NCI-H2107 treated with DMSO at 0.1 percent for 48 hours (cell line): ENCODE results near the gene PC.
"Not testable (repeated sequence)": the region's sequence is repeated elsewhere in the genome, so short reads cannot be mapped to it uniquely, and the experiment has no call there.

ENCODE experiments used
- DNase-seq: peaks from one replicate; lab custom pipeline; 2025; ENCODE audit not compliant: unreplicated experiment; lab: John Stamatoyannopoulos, UW

The PC gene, protein sequence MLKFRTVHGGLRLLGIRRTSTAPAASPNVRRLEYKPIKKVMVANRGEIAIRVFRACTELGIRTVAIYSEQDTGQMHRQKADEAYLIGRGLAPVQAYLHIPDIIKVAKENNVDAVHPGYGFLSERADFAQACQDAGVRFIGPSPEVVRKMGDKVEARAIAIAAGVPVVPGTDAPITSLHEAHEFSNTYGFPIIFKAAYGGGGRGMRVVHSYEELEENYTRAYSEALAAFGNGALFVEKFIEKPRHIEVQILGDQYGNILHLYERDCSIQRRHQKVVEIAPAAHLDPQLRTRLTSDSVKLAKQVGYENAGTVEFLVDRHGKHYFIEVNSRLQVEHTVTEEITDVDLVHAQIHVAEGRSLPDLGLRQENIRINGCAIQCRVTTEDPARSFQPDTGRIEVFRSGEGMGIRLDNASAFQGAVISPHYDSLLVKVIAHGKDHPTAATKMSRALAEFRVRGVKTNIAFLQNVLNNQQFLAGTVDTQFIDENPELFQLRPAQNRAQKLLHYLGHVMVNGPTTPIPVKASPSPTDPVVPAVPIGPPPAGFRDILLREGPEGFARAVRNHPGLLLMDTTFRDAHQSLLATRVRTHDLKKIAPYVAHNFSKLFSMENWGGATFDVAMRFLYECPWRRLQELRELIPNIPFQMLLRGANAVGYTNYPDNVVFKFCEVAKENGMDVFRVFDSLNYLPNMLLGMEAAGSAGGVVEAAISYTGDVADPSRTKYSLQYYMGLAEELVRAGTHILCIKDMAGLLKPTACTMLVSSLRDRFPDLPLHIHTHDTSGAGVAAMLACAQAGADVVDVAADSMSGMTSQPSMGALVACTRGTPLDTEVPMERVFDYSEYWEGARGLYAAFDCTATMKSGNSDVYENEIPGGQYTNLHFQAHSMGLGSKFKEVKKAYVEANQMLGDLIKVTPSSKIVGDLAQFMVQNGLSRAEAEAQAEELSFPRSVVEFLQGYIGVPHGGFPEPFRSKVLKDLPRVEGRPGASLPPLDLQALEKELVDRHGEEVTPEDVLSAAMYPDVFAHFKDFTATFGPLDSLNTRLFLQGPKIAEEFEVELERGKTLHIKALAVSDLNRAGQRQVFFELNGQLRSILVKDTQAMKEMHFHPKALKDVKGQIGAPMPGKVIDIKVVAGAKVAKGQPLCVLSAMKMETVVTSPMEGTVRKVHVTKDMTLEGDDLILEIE

DNA sequence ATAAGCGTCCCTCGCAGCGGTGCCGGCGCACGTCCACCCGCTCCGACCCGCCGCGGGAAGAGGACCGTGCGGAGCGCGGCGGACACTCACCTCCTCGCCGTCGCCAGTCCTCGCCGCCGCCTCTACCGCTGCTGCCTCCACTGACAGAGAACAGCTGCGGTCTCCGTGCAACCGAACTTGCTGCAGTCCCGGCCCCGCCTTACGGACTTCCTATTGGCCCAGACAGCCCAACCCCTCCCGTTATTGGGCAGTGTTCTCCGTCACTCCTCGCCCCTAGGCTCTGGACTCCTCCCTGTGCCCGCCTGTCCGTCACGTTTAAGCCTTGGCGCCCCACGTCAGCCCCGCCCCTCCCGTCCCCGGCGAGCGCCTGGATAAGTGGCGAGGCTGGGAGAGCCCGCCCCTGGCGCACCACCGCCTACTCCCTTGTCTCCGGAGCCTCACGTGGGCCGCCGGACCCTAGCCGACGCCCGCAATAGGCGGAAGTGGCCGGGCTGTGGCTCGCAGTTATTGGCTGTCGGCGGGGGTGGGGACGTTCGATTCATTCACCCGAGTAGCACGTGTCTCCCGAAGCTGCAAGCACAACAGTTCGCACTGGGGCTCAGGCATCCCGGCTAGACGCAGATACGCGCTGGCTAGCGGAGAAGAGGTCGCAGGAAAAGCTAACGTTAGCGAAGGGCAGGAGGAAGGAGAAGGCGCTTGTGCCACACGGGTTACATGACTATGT is at the start of gene PC:
Gene PC (minus strand): TSS at position 152 of the 724 bp plus-strand sequence. CDS start 86,224 bp downstream, outside the sequence.
- DNase-seq: peak; percentile 97

- DNase-seq: no peak
Measured at GRCh38 chr11:67007126-67007525, 48.9 kb upstream of the PC start.

GRCh38 chr11:67006029-67006884 is 48.1 kb upstream of the PC start:
- DNase-seq: no peak

GRCh38 chr11:67005200-67005599 is 47.0 kb upstream of the PC start:
- DNase-seq: not testable (repeated sequence)

GRCh38 chr11:67002921-67003411 is 44.8 kb upstream of the PC start:
- DNase-seq: no peak

- DNase-seq: peak; percentile 75
Measured at GRCh38 chr11:67002297-67002913, 44.2 kb upstream of the PC start.

GRCh38 chr11:67001332-67001731 is 43.1 kb upstream of the PC start:
- no peak for DNase-seq

- no peak for DNase-seq
Measured at GRCh38 chr11:66999555-66999954, 41.4 kb upstream of the PC start.

DNA sequence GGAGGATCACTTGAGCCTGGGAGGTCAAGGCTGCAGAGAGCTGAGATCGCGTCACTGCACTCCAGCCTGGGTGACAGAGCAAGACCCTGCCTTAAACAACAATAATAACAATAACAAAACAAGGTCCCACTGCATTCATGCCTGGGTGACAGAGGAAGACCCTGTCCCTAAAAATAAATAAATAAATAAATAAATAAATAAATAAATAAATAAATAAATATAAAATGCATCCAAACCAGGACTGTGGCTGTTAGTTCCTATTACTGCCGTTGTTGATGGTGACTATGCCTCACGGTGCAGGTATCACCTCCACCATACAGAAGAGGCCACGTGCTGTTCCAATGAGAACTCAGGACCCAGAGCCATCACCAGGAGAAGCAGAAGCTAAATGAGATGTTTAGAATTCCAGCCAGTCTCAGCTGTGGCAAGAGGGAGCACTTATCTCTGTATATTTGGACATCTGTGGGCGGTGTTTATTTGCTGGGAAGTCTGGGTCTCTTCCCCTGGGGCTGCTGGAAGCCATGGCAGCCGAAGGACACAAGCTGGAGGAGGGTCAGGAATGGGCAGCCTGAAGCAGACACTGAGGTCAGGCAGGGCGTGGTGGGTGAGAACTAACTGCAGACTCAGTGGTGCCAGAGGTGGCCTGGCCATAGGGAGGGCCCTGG is 38.6 kb upstream of the PC start:
- DNase-seq: no peak

DNA sequence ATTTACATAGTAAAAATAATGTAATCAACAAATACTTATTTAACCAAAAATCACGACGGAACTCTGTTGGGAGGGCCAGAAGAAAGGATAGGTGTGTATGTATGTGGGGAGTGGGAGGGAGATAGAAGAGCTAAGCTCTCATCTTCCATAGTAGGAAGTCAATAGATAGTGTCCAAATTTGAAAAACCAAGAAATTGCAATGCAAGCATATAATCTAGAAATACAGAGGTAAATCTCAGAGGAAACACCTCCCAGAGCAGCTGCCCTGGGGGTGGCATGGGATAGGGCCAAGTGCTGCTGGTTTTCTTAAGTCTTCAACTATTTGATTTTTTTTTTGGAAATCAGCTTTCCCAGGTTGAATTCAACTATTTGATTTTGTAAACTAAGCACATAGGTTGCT is 33.9 kb upstream of the PC start:
- no peak for DNase-seq

DNA sequence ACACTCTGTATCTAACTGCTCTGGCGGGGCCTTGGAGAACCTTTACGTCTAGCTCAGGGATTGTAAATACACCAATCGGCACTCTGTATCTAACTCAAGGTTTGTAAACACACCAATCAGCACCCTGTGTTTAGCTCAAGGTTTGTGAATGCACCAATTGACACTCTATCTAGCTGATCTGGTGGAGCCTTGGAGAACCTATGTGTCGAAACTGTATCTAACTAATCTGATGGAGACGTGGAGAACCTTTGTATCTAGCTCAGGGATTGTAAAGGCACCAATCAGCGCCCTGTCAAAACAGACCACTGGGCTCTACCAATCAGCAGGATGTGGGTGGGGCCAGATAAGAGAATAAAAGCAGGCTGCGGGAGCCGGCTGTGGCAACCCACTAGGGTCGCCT is 31.2 kb upstream of the PC start:
- not testable (repeated sequence) for DNase-seq

DNA sequence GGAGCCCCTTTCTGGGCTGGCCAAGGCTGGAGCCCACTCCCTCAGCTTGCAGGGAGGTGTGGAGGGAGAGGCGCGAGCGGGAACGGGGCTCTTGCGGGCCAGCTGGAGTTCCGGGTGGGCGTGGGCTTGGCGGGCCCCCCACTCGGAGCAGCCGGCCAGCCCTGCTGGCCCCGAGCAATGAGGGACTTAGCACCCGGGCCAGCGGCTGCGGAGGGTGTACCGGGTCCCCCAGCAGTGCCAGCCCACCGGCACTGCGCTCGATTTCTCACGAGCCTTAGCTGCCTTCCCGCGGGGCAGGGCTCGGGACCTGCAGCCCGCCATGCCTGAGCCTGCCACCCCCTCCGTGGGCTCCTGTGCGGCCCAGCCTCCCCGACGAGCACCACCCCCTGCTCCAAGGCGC is 30.6 kb upstream of the PC start:
- not testable (repeated sequence) for DNase-seq

- DNase-seq: no peak
Measured at GRCh38 chr11:66987924-66988637, 29.9 kb upstream of the PC start.

DNA sequence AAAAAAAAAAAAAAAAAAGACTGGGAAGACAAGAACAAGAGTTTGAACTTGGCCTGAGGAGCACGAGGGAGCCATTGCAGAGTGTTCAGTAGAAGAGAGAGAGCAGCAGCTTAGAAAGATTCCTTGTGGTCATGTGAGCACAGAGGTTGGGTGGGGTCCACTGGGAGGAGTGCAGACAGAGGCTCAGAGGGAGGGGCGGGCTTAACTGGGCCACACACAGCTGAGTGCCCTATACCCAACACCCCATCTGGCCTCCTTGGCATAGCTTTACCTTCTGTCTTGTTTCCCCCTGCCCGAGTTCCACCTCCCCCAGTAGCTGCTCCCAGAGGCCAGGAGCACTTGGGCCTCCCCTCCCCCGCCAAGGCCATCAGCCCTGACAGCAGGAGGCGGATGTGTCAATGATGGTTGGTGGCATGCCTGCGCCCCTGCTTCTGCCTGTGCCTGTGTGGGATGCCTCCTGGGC is 29.0 kb upstream of the PC start:
- DNase-seq: no peak

- DNase-seq: no peak
Measured at GRCh38 chr11:66986178-66986545, 28.0 kb upstream of the PC start.

- DNase-seq: no peak
Measured at GRCh38 chr11:66985508-66986177, 27.5 kb upstream of the PC start.

- DNase-seq: no peak
Measured at GRCh38 chr11:66983275-66983924, 25.2 kb upstream of the PC start.
